ENCODE data around the gene MTAP.
"Not testable (repeated sequence)": the region's sequence is repeated elsewhere in the genome, so short reads cannot be mapped to it uniquely, and the experiment has no call there.

Gene MTAP

GRCh38 chr9:21919377-21920362, 117.2 kb downstream of the MTAP start:
- peak; percentile 7 for DNase-seq (ENCODE audit: low spot score)

GRCh38 chr9:21923694-21924093, 121.3 kb downstream of the MTAP start:
- DNase-seq (ENCODE audit: low spot score): no peak

- no peak for DNase-seq (ENCODE audit: low spot score)
Observed at GRCh38 chr9:21927752-21928151, 125.3 kb downstream of the MTAP start.

GRCh38 chr9:21931428-21931827, 129.0 kb downstream of the MTAP start:
- DNase-seq (ENCODE audit: low spot score): no peak

GRCh38 chr9:21933281-21933680, 130.8 kb downstream of the MTAP start:
- DNase-seq (ENCODE audit: low spot score): no peak

GRCh38 chr9:21933865-21934264, 131.4 kb downstream of the MTAP start:
- DNase-seq (ENCODE audit: low spot score): no peak

GRCh38 chr9:21935631-21936030, 133.2 kb downstream of the MTAP start:
- DNase-seq (ENCODE audit: low spot score): no peak

GRCh38 chr9:21936161-21936560, 133.7 kb downstream of the MTAP start:
- no peak for DNase-seq (ENCODE audit: low spot score)

GRCh38 chr9:21941337-21941995, 139.0 kb downstream of the MTAP start:
- no peak for DNase-seq (ENCODE audit: low spot score)

GRCh38 chr9:21943464-21943863, 141.0 kb downstream of the MTAP start:
- DNase-seq (ENCODE audit: low spot score): no peak

GRCh38 chr9:21945606-21946005, 143.2 kb downstream of the MTAP start:
- DNase-seq (ENCODE audit: low spot score): no peak

- no peak for DNase-seq (ENCODE audit: low spot score)
Observed at GRCh38 chr9:21958833-21959232, 156.4 kb downstream of the MTAP start.

GRCh38 chr9:21959268-21959667, 156.8 kb downstream of the MTAP start:
- DNase-seq (ENCODE audit: low spot score): not testable (repeated sequence)

- no peak for DNase-seq (ENCODE audit: low spot score)
Observed at GRCh38 chr9:21961569-21961968, 159.1 kb downstream of the MTAP start.

- peak; percentile 21 for DNase-seq (ENCODE audit: low spot score)
Observed at GRCh38 chr9:21964925-21965385, 162.5 kb downstream of the MTAP start.

- DNase-seq (ENCODE audit: low spot score): peak; percentile 55
Observed at GRCh38 chr9:21965401-21965951, 163.0 kb downstream of the MTAP start.

- no peak for DNase-seq (ENCODE audit: low spot score)
Observed at GRCh38 chr9:21966140-21966851, 163.9 kb downstream of the MTAP start.

GRCh38 chr9:21967169-21967568, 164.7 kb downstream of the MTAP start:
- DNase-seq (ENCODE audit: low spot score): no peak

GRCh38 chr9:21967702-21968101, 165.3 kb downstream of the MTAP start:
- DNase-seq (ENCODE audit: low spot score): no peak

GRCh38 chr9:21968331-21969010, 166.0 kb downstream of the MTAP start:
- DNase-seq (ENCODE audit: low spot score): no peak
